ENCODE measurements around the gene PEX11A.

The PEX11A gene

DNA sequence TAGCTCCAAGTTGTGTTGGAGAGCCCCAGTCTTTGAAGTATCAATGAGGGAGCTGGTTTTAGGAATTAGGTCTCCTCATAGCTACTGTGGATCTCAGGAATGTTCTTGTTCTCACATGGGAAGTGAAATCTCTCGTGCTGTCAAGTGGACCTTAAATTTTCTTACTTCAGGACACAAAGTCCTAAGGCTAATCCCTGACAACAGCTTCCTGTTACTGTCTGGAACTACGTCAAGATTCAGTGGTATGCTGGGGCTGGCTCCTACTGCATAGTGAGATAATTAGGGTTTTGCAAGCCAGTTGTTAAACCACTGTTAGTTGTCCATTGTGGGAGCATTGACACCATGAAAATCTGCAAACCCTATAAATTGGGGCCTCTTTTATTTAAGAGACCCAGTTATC is 37.7 kb upstream of the PEX11A start:
- ChIA-PET POLR2A (no interaction called here), CTCF (interaction anchor here (0.9 to 3.2 kb wide), 6 partner anchors 10 to 493 kb away, joined by 3 to 14 read pairs (median 4); no protein-coding TSS in a partner anchor)
- TF ChIP-seq CTCF (IDR thresholded peaks at IDR 0.05; ENCODE audit: insufficient read depth, low read length, missing control alignments) = no peak
- no peak overlapping the region for H3K4me3 ChIP-seq (ENCODE audit: low read depth, low read length)
- DNase-seq (ENCODE audit: low read depth, low spot score) = no peak

DNA sequence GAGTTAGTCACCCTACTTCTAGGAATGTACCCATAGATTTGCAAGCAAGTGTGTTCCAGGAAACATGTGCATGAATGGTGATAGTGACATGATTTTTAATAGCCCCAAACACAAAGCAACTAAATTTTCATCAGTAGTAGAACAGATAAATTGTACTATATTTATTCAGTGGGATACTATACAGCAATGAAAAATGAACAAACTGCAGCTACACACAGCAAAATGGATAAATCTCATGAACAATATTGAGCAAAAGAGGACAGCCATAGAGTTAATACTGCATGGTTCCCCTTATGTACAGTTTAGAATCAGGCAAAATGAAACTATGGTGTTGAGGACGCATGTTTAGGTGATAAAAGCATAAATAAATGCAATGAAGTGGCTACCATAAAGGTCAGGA is 34.5 kb upstream of the PEX11A start:
- ChIA-PET POLR2A (no interaction called here), CTCF (interaction anchor here (1.5 to 3.2 kb wide), 2 partner anchors 13 to 150 kb away, joined by 3 to 14 read pairs; no protein-coding TSS in a partner anchor)
- no peak for TF ChIP-seq CTCF (IDR thresholded peaks at IDR 0.05; ENCODE audit: insufficient read depth, low read length, missing control alignments)
- no peak overlapping the region for H3K4me3 ChIP-seq (ENCODE audit: low read depth, low read length)
- no peak for DNase-seq (ENCODE audit: low read depth, low spot score)

- ChIA-PET POLR2A (no interaction called here), CTCF (interaction anchor here (1.5 to 3.2 kb wide), 2 partner anchors 16 to 150 kb away, joined by 3 to 18 read pairs; no protein-coding TSS in a partner anchor)
- no peak for TF ChIP-seq CTCF (IDR thresholded peaks at IDR 0.05; ENCODE audit: insufficient read depth, low read length, missing control alignments)
- DNase-seq (ENCODE audit: low read depth, low spot score) = no peak
- H3K4me3 ChIP-seq (ENCODE audit: low read depth, low read length) = no peak overlapping the region
Observed at GRCh38 chr15:89724621-89725020, 34.1 kb upstream of the PEX11A start.

GRCh38 chr15:89723031-89723430 is 32.5 kb upstream of the PEX11A start:
- H3K4me3 ChIP-seq (ENCODE audit: low read depth, low read length) = no peak overlapping the region
- DNase-seq (ENCODE audit: low read depth, low spot score) = no peak
- ChIA-PET CTCF (interaction anchor here (0.6 to 3.2 kb wide), 9 partner anchors 9 to 248 kb away, joined by 3 to 18 read pairs (median 4); no protein-coding TSS in a partner anchor), POLR2A (no interaction called here)
- TF ChIP-seq CTCF (IDR thresholded peaks at IDR 0.05; ENCODE audit: insufficient read depth, low read length, missing control alignments) = no peak

DNA sequence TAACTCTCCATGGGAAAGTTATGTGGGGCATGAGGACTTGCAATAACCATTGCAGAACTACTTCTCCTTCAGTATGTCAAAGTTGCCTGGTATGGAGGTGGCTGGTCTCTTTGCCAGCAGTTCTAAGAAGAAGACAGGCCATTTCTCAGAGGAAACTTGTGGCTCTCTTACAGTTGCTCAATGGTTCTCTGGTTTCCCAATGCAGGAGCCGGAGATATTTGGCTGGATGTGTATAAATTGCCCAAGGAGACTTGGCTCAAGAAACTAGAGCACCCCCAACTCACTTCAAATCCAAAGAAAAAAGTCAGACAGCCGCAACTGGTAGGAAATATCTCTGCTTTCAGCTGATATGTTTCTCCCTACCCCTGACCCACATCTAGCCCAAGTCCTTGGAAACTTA is 24.2 kb upstream of the PEX11A start:
- no peak overlapping the region for H3K4me3 ChIP-seq (ENCODE audit: low read depth, low read length)
- TF ChIP-seq CTCF (IDR thresholded peaks at IDR 0.05; ENCODE audit: insufficient read depth, low read length, missing control alignments) = no peak
- DNase-seq (ENCODE audit: low read depth, low spot score) = no peak
- POLR2A ChIA-PET = no interaction called here
- CTCF ChIA-PET = no interaction called here

GRCh38 chr15:89707577-89707976 is 17.0 kb upstream of the PEX11A start:
- ChIA-PET POLR2A (interaction anchor here (0.7 kb wide), 1 partner anchor 24 kb away, joined by 3 read pairs; no protein-coding TSS in a partner anchor), CTCF (no interaction called here)
- no peak overlapping the region for H3K4me3 ChIP-seq (ENCODE audit: low read depth, low read length)
- TF ChIP-seq CTCF (IDR thresholded peaks at IDR 0.05; ENCODE audit: insufficient read depth, low read length, missing control alignments) = no peak
- DNase-seq (ENCODE audit: low read depth, low spot score) = no peak
